GM21528 (cell line): ENCODE measurements around the gene RACK1.

Experiments used
- ATAC-seq: cut with Tn5 transposase; IDR thresholded peaks from one replicate; pipeline ENCODE4 v1.9.1; 2021; ENCODE audit warnings: mild to moderate bottlenecking, moderate library complexity; ENCODE audit not compliant: unreplicated experiment, low FRiP score

The RACK1 gene

DNA sequence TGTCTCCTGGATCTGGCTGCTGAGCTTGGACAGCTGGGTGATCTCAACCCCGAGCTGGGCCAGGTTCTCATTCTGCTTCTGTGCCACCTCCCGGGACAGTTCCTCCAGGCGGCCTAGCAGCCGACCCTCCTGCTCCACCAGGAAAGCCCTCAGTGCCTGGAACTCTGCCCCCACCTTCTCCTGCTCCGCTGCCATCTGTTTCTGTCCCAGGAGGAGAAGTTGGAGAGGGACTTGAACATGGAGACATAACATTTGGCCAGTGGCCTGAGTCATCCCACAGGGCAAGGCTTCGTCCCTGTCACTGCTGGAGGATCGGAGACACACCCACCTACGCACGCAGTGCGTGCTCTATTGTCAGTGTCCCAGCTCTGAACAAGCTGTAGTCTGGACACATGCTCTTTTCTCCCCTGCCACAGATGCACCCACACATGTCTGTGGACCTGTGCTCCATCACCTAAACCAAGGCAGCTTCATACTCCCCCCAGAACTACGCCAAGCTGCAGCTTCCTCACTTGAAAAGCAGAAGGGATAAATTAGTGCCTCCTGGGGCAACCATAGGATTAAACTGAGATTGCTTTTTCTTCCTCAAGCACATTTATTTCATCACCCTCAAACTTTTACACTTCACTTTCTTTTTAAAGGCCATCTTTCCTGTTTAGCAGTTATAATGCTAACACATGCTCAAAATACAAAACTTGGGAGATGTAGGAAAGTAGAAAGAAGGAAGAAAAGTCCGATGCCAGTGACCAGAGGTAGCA, 43.6 kb downstream of the RACK1 start:
- ATAC-seq: no peak

DNA sequence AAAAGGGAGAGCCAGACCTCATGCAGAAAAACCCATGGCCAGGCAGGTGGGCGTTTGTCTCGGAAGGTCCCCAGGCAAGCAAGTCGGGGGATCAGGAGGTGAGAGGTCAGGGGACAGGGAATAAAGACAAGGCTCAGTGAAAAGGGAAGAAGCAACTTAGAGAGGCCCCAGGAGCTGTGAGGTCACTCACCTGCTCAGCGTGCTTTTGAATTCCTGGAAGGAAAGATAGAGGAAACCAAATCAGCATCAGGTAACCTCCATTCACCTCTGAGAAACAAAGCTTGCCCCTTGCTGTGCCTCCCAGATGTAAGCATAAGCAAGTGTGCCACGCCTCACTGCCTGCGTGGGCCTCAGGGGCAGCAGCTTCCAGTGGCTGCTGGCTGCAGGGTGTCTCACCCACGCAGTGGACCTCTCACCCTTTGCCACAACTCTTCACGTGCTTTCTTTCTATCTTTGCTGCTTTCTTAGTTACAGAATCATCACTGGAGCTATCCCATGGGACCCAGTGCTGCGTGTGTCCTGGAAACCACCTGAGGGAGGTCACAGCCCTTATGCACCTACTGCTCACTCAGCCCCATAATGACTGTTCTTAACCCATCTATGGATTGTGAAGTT, 44.7 kb downstream of the RACK1 start:
- peak; percentile 40 for ATAC-seq

DNA sequence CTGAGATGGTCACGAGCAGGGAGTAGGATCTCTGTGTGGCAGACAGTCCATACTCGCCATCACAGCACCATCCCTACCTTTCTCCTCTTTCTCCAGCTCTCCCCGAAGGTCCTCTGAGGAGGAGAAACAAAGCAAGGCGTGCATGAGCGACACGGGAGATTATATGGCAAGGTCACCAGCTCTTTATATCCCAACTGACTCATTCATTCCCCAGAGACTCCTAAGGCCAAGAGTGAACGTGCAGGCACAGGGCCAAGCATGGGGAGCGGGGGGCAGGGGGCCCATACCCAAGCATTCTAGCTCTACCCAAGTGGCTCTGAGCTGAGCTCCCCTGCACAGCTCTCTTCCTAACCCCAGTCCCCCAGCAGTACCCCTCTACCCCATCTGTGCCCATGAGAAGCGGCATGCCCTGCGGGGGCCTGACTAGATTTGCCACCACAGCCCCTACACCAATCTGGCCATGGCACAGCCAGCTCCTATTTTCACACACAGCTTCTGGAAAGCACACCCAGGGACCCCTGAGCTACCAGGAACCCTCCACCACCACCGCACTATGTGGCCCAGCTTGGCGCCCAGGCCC, 45.5 kb downstream of the RACK1 start:
- ATAC-seq: no peak

DNA sequence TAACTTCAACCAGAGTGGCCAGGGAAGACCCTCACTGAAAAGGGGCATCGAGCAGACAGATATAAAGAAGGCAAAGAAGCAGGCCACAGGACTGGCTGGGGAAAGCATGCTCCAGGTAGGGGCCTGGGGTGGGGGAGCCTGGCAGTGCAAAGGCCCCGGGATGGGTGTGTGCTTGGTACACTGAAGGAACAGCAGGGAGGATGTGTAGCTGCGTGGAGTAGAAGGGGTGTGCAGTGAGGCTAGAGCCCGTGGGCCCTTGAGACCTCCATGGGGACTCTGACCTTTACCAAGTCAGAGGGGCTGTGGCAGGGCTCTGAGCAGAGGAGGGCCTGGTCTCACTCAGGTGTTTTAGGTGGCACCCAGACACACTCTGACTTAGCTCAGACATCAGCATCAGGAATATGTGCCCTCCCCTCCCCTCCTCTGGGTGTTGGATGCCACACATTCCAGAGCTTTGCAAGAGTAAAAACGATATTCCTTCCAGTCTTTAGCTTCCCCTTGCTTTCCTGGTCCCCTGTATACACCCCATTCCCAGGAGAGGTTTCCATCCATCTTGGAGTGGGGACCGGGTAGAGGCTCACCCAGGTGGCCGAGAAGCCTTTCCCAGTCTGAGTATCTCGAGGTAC, 46.3 kb downstream of the RACK1 start:
- ATAC-seq: no peak

DNA sequence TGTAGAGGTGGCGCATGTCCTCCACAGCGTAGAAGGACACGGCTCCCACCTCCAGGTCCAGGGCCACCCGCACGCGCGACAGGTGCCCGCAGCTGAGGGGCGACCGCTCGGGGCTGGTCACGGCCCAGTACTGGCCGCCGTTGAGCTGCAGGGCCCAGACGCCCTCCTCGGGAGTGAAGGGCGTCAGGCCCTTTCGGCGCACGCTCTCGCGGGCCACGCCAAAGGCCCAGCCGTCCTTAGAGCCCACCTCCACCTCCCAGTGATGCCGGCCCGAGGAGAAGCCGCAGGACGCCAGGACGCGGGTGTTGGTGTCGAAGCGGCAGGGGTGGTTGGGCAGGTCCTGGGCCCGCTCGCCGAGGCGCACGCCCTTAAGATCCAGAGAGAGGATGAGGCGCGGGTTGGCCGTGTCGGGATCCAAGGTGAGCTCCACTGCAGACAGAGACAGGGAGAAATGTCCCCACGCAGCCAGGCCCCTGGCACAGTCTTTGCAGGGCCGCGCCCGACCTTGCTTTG, 48.4 kb downstream of the RACK1 start:
- no peak for ATAC-seq

DNA sequence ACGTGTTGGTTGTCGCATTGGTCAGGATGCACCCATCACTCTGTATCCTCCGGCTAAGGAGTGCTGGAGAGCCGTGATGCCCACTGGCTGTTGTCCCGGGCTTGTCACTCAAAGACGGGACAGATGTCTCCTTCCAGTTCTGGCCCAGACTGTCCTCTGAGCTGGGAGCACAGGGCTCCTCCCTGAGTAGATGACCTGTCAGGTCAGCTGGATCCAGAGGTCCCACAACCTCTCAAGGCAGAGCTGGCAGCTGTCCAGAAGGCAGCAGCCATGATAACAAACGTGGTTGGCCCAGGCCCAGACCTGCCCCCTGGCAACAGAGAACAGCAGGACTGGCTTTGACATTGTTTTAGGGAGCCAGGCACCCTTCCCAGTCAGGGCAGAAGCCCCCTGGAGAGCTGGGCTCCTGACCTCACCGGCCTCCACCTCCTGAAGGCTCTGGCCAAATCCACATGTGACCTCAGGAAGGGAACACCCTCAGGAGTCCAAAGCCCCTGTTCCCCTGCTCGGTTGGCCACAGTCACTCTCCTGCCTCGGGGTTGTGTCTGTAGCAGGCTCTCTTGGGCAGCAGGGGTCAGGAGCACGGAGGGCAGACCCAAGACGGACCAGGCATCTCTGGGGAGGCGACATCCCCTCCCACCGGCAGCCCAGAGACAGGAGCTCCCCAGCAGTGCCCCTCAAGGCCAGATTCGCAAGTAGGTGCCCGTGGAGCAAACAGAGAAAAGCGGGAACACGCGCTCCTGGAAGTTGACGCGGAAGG, 49.0 kb downstream of the RACK1 start:
- no peak for ATAC-seq

DNA sequence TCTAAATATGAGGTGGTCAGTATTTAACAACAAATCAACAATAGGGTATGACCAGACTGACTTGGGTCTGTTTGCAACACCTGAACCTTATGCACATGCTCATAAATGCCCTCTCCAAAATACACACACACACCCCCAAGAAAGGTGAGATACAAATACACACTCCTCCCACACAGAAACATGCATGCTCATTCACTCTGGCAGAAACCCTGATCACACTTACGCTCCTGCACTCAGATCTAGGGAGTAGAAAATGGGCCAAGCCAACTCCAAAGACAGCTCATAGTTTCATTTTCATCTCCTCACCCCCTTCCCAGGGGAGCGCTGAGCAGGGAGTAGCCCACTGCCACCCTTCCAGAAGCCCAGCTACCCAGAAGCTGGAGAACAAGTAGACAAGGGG, 50.0 kb downstream of the RACK1 start:
- no peak for ATAC-seq

DNA sequence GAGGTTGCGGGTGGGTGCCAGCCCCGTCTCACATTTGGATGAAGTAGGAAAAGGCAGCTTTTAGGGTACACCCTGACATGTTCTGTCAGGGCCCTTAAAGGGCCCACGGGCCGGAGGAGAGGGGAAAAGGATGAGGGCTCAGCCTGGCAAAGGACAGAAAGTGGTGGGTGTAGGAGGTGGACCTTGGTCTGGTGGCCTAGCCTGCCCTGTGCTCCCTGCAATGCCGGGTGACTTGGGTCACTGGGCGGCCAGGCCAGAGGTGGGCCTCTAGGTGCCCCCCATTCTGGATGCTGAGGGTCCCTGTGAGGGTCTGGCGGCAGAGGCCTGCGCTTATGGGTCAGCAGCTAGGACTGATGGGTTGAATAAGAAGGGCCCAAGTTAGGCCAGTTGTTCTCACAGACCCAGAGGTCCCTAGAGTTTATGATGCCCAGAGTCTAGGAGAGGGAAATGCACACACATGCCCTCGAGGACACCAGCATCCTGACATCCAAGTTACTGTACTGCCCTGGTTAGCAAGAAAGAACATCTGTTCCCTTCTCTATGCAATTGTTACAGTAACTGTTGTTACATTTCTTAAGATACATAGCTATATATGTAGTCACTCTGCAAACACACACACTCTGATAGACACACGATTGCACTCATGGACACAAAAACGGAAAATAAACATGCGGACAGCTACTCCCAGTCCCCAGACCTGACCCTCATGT, 51.2 kb downstream of the RACK1 start:
- ATAC-seq: no peak

DNA sequence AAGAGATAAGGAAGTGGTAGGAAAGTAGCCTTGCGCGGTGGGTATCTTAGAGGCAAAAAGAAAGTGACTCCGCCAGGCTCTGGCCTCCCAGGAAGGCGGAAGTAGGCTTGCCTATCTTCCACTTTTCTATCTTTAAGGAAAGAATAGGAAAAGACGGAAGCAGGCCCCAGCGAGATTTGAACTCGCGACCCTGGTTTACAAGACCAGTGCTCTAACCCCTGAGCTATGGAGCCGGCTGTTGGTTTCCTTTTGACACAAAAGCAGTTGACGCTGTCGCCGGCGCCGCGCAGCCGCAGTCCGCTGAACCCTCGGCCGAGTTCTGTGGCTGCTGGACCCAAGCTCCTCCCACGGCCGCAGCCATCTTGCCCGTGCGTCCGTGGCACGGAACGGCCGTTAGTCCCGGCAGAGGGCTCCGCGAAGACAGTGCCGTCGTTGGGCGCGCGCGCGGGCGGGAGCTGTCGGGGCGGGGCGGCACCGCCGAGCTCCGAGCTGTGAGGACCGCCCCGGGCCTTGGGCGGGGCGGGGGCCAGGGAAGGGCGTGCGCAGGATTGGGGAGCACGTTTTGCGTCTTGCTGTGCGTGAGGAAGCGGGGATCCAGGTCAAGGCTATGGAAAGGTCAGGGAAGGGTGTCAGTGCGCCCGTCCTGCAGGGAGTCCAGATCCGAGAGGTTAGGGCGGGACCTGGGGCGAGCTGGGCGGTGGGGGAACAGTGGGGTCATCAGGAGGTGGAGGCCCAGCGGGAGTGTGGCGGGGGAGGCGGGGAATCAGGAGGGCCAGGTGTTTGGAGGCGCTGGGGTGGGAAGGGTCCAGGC, 52.0 kb downstream of the RACK1 start:
- peak; percentile 53 for ATAC-seq

DNA sequence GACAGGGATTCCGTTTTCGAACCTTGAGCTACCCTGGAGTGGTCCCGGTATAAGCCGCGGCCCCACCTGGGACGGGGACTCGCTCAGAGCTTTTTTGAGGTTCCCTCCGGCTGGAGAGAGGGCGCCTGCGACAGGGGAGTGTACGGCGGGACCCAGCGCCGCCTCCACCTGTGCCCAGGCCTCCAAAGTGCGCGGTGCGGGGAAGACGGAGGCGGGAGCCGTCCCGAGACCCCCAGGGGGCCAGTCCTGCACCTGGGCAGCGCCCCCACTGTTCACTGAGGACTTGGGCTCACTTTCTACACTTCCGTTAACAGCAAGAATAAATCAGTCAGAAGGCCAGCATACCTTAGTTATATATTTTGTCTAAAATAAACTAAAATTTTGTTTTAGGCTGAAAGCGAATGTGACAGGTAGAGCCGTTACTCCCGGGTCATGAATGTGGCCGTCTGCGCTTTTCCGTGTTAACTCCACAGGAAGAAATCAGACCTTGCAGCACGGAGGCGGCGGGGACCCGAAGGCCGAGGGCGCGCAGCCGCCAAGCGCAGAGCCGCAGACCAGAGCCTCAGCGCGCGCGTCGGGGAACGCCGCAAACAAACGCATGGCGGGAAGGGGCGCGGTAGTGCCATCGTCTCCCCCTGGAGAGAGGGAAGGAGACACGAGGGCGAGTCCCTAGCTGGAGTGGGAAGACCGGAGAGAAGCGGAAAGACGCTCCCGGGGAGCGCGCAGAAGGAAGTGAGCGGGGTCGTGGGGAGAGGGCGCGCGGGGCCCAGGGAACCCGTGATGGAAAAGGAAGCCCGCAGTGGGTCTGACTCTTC, 52.8 kb downstream of the RACK1 start:
- ATAC-seq: peak; percentile 11

DNA sequence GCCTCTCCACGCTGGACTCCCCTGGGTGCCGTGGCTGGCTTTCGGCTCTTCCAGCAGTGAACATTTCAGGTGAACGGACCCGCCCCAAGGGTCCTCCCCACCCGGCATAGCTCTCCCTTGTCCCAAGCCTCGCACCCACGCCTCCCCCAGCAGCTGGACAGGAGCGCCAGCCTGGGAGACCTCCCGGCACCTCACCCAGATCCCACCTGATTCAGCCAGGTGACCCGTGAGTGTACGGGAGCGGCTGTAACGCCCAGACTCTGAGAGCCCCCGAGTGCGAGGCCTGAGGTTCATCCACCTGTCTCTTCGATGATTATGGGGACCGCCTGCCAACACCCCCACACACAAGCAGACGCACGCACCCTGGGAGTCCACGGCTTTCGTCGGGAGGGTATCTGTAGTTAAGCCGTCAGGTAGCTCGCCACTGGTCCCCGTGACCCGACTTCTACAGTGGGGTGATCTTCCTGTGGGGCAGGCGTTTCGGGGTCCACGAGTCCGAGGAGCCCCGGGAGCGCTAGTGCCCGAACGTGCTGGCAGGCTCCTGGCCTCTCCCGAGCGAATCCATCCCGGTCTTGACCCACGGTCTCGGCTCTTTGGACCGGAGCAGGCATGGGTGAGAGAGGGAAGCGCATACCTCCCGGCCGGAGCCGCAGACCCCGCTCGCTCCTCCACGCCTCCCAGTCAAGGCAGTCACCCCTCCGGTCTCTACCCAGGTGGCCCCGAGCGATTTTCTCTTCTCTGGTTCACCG, 53.6 kb downstream of the RACK1 start:
- ATAC-seq: no peak

DNA sequence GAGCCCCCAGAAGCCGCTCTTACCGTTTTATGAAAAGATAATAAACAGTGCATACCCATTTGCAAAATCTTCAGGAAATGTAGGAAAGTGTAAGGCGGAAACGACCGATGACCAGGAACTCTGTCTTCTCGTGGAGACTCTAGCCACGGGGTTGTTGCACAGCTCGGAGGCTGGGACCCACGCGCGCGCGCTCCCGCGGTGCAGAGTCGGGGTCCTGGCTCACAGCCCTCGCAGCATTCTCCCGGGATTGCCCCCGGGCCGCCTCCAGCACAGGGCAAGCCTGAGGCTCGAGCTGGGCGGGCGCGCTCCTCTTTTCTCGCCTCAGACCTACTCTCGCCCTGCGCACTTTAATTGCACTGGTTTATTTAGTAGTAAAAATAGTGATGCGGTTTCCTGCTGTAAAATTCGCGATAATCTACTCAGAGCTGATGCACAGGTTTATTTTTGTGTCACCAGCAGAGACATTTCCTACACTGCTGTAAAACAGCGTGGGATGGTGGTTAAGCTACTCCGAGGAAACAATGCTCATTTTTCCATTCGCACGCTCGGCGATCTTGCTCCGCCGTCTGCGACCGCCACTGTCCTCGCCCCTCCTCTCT, 54.2 kb downstream of the RACK1 start:
- ATAC-seq: no peak

DNA sequence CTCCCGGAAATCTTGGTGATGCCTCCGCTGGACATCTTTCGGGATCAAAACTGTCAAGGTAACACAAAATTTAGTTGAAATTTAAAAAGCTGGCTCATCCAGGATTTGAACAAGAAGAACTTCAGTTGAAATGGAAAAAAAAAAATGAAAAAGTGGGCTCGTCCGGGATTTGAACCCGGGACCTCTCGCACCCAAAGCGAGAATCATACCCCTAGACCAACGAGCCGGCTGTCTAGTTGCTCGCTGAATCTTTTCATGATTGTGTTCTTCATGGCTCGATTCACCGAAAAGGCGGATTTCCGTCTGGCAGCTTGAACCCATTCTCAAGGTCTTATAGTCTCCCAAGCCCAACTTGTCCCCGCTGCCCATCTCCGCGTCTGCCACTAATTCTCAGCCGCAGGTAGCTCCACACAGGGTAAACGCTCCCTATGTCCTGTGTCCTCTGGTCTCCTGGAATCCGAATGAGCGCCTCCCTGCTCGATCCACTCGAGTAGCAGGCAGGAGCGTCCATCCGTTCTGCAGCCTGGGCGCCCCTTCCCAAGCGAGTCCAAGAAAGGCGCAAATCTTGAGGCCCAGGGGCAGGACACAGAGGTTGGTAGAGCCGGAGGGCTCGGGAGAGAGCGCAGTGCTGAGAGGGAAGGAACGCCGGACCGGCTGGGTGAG, 54.9 kb downstream of the RACK1 start:
- ATAC-seq: no peak

DNA sequence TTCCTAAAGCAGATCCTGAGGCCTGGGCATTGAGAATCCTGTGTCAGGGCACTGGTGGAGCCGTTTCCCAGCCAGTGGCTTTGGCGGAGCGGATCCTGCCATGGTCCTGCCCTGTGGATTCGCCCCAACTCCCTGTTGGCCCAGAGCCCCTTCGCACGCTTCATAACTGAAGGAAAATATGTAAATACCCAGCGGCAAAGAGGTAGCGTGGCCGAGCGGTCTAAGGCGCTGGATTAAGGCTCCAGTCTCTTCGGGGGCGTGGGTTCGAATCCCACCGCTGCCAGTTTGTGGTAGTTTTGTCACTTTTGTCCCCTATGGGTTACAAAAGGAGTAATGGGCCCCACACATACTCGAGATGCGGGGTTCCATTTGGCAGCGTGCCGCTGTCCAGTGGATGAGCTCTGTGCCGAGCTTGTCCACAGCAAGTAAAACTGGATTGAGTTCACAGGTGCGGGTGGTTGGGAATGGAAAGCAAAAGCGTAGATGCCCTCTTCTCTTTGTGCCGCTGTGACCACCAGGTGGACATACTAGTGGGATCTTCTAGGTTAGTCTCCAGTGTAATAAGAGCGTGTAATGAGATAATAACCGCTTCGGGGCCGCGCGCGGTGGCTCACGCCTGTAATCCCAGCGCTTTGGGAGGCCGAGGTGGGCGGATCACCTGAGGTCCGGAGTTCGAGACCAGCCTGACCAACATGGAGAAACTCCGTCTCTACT, 56.0 kb downstream of the RACK1 start:
- no peak for ATAC-seq

DNA sequence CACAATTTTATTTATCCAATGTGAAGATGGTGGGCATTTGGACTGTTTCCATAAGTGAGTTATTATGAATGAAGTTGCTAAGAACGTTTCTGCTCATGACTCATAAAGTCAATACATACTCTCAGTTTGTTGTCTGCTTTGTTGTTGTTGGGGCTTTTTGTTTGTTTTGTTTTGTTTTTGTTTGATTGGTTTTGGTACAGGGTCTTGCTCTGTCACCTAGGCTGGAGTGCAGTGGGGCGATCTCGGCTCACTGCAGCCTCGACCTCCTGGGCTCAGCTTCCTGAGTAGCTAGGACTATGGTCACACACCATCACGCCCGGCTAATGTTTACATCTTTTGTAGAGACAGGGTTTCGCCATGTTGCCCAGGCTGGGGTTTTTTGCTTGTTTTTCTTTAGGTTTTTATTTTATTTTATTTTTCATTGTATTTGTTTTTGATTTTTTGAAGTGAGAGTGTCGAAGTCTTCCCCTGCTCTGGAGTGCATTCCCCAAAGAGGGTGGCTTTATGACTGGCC, 56.7 kb downstream of the RACK1 start:
- no peak for ATAC-seq
